Activated CD8-positive, alpha-beta memory T cell treated with anti-CD3 and anti-CD28 coated beads, Interleukin-2, amount 10 ng/mL, durations not matched to agents 7 days and 5 days (primary cell): Measurements from ENCODE around the gene WNT3A. TPM values are rescaled to one million over a fixed set of nuclear protein-coding genes. Genes with fewer than 3 reads are reported as not detected.
A peak's percentile ranks its signal among the peaks of the same experiment; 100 is the strongest.

Experiments used
- ATAC-seq: fragments of 150-1000 bp; cut with Tn5 transposase; one replicate; pipeline ENCODE4 v1.10.0; 2021; ENCODE audit warnings: moderate library complexity
- CTCF ChIA-PET: fragments of 350-600 bp; sonication (Branson Sonifier 250); formaldehyde crosslinking; loops from one replicate; lab custom pipeline; 2021; ENCODE audit warnings: antibody characterized with exemption; lab: Charles Lee
- DNase-seq: peaks from one replicate; pipeline ENCODE4 v3.0.0-alpha.2; 2020
- H3K27ac Mint-ChIP-seq: one replicate; pipeline ENCODE4 v1.8.0; 2021; ENCODE audit warnings: mild to moderate bottlenecking, mixed read lengths
- H3K27me3 Mint-ChIP-seq: one replicate; pipeline ENCODE4 v1.8.0; 2021; ENCODE audit warnings: mixed read lengths
- H3K36me3 Mint-ChIP-seq: one replicate; pipeline ENCODE4 v1.8.0; 2021; ENCODE audit warnings: mild to moderate bottlenecking, mixed read lengths
- H3K4me1 Mint-ChIP-seq: one replicate; pipeline ENCODE4 v1.8.0; 2021; ENCODE audit warnings: mixed read lengths
- H3K4me3 Mint-ChIP-seq: one replicate; pipeline ENCODE4 v1.8.0; 2021; ENCODE audit warnings: mild to moderate bottlenecking, moderate library complexity, mixed read lengths
- H3K9me3 Mint-ChIP-seq: one replicate; pipeline ENCODE4 v1.8.0; 2022; ENCODE audit warnings: low read depth, mixed read lengths
- microRNA-seq: library from miRNA; unstranded; fragments of <30 nt; microRNA quantifications from one replicate; pipeline ENCODE4 v1.2.0, GENCODE V29; 2022
- total RNA-seq, 2 experiments: library from RNA; stranded (reverse); gene quantifications; one replicate each; pipeline ENCODE4 v1.2.3, GENCODE V29; 2021

WNT3A gene
- total RNA-seq, 2 experiments from 2014 or later, result not detected

GRCh38 chr1:228109962-228110488 lies 103.2 kb downstream of the WNT3A start:
- CTCF ChIA-PET, result interaction anchor here (1.5 to 2.7 kb wide), 4 partner anchors 9 to 48 kb away, joined by 3 to 14 read pairs (median 6); partner anchors contain the start of gene ARF1
- H3K27ac Mint-ChIP-seq, result peak overlapping the region; percentile 88
- no peaks in the 10 kb centered on the region for H3K27me3 Mint-ChIP-seq
- no peaks in the 10 kb centered on the region for H3K9me3 Mint-ChIP-seq
- H3K36me3 Mint-ChIP-seq, result peaks cover 4% of the 10 kb centered on the region
- peaks cover 24% of the 10 kb centered on the region for H3K4me1 Mint-ChIP-seq
- ATAC-seq (no peak), DNase-seq (no peak)
- peak overlapping the region; percentile 85 for H3K4me3 Mint-ChIP-seq

- Mint-ChIP-seq H3K27me3 (no peaks in the 10 kb centered on the region), H3K4me1 (peaks cover 24% of the 10 kb centered on the region), H3K9me3 (no peaks in the 10 kb centered on the region), H3K27ac (no peak overlapping the region), H3K4me3 (no peak overlapping the region), H3K36me3 (peaks cover 4% of the 10 kb centered on the region)
- no peak for DNase-seq
- CTCF ChIA-PET, result interaction anchor here (1.5 to 2.7 kb wide), 4 partner anchors 8 to 47 kb away, joined by 3 to 14 read pairs (median 6); partner anchors contain the start of gene ARF1
- ATAC-seq, result no peak
These were observed 103.8 kb downstream of the WNT3A start for GRCh38 chr1:228110556-228110955.

Small RNA genes within 50 kb of the gene (microRNA-seq; reads per million reads assigned to microRNA genes)
- gene MIR3620, result 1.7 reads per million

Other genes starting within 250 kb of the WNT3A start
- not detected for gene PRSS38, start 191.3 kb upstream of the WNT3A start, total RNA-seq
- gene WNT9A, start 59.1 kb upstream of the WNT3A start, total RNA-seq, result under 1 TPM; 0.30 to 0.50 TPM
- 100 to 1,000 TPM; 313 to 344 TPM for gene ARF1, start 75.7 kb downstream of the WNT3A start, total RNA-seq
- gene C1orf35, start 96.3 kb downstream of the WNT3A start, total RNA-seq, result 10 to 100 TPM; 24.1 to 27.0 TPM
- 10 to 100 TPM; 51.9 to 56.4 TPM for gene MRPL55, start 102.3 kb downstream of the WNT3A start, total RNA-seq
- gene GUK1, start 133.3 kb downstream of the WNT3A start, total RNA-seq, result 100 to 1,000 TPM; 262 to 325 TPM
- gene GJC2, start 142.9 kb downstream of the WNT3A start, total RNA-seq, result 1 to 10 TPM; 1.1 to 1.8 TPM
- 1 to 10 TPM; 6.8 to 8.5 TPM for gene IBA57, start 158.8 kb downstream of the WNT3A start, total RNA-seq
- gene OBSCN, start 201.0 kb downstream of the WNT3A start, total RNA-seq, result 10 to 100 TPM in 1 of 2 experiments, 1 to 10 TPM in 1; 5.7 to 10.4 TPM